Measurements from ENCODE around the gene CD74.
A peak's percentile ranks its signal among the peaks of the same experiment; 100 is the strongest.

The CD74 gene

DNA sequence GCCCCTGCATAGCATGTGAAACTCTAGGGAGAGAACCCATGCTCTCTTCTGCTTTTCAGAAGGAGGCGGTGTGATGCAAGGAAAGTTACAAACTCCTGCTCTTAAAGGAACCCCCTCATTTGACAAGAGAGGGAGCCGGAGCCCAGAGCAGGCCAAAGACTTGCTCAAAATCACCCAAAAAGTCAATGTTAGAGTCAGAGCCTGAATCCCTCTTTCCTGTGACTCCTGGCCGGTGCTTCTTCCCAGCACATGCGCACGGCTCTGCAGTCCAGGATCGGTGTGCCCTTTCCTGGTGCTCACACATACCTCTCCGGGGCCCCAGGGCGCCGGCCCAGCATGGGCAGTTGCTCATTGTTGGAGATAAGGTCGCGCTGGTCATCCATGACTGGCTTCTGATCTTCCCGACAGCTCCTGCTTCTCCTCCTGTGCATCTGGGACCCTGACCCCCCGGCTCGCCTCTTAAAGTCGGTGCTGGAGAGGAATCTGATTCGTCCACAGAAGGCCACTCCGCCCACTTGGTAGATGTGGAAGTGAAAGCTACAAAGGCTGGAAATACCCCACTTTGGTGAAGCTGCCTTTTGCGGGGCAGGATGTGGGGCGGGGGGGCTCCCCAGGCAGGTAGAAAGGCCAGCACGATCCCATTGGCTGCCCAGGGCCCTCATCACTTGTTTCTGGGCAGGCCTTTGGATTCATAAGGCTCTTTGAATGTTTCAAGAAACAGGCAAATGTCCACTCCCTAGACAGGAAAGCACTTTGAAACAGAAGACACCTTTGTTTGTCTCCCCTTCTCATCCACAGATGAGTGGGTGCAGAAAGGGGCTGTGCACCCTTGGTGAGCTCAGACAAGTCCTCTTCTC, at the start of gene CD74:
Gene CD74 (minus strand): TSS at position 592 of the 857 bp plus-strand sequence. CDS start 161 bp downstream, at position 431.
- TF ChIP-seq, protein P1, sequence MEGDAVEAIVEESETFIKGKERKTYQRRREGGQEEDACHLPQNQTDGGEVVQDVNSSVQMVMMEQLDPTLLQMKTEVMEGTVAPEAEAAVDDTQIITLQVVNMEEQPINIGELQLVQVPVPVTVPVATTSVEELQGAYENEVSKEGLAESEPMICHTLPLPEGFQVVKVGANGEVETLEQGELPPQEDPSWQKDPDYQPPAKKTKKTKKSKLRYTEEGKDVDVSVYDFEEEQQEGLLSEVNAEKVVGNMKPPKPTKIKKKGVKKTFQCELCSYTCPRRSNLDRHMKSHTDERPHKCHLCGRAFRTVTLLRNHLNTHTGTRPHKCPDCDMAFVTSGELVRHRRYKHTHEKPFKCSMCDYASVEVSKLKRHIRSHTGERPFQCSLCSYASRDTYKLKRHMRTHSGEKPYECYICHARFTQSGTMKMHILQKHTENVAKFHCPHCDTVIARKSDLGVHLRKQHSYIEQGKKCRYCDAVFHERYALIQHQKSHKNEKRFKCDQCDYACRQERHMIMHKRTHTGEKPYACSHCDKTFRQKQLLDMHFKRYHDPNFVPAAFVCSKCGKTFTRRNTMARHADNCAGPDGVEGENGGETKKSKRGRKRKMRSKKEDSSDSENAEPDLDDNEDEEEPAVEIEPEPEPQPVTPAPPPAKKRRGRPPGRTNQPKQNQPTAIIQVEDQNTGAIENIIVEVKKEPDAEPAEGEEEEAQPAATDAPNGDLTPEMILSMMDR (IDR thresholded peaks at IDR 0.05; ENCODE audit: low read depth, low read length), result no peak
- Histone ChIP-seq H3K27me3 (ENCODE audit: insufficient read depth, low read depth, severe bottlenecking) (no peaks in the 10 kb centered on the region), H3K27ac (no peak within 1 kb of the TSS), H3K4me3 (ENCODE audit: low read depth, low read length) (no peak within 1 kb of the TSS), H3K36me3 (no peaks in the 10 kb centered on the region), H3K9me3 (ENCODE audit: severe bottlenecking) (no peaks in the 10 kb centered on the region)
- peak; percentile 59 for DNase-seq

GRCh38 chr5:150461231-150461630, 48.5 kb upstream of the CD74 start:
- TF ChIP-seq, protein P1 (IDR thresholded peaks at IDR 0.05; ENCODE audit: low read depth, low read length), result no peak
- H3K27ac ChIP-seq, result peak overlapping the region; percentile 92
- DNase-seq, result peak; percentile 93
- no peaks in the 10 kb centered on the region for H3K36me3 ChIP-seq
- no peak overlapping the region for H3K4me3 ChIP-seq (ENCODE audit: low read depth, low read length)
- no peaks in the 10 kb centered on the region for H3K27me3 ChIP-seq (ENCODE audit: insufficient read depth, low read depth, severe bottlenecking)
- no peaks in the 10 kb centered on the region for H3K9me3 ChIP-seq (ENCODE audit: severe bottlenecking)

DNA sequence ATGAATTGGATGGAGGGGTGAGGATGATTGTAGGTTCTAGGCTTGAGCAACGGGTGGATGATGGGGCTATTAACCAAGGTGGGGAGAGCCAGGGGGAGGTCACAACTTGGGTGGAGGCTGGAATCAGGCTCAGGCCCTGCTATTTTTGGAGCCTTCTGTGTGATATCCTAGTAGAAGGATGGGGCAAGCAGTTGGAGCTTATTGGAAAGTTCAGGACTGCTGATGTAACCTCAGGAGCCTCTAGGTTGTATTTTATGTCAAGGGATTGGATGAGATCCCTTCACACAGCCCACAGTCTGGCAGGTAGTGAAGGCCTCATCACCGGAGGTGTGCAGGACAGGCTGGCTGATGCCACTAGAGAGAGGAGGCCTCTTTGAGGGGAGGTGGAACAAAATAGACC, 48.1 kb upstream of the CD74 start:
- no peaks in the 10 kb centered on the region for H3K9me3 ChIP-seq (ENCODE audit: severe bottlenecking)
- H3K27ac ChIP-seq, result peak overlapping the region; percentile 92
- no peaks in the 10 kb centered on the region for H3K36me3 ChIP-seq
- no peaks in the 10 kb centered on the region for H3K27me3 ChIP-seq (ENCODE audit: insufficient read depth, low read depth, severe bottlenecking)
- no peak for DNase-seq
- H3K4me3 ChIP-seq (ENCODE audit: low read depth, low read length), result no peak overlapping the region
- TF ChIP-seq, protein P1 (IDR thresholded peaks at IDR 0.05; ENCODE audit: low read depth, low read length), result no peak

- TF ChIP-seq, protein P1 (IDR thresholded peaks at IDR 0.05; ENCODE audit: low read depth, low read length), result peak; percentile 83
- peak; percentile 87 for DNase-seq
- peak overlapping the region; percentile 92 for H3K27ac ChIP-seq
- no peaks in the 10 kb centered on the region for H3K27me3 ChIP-seq (ENCODE audit: insufficient read depth, low read depth, severe bottlenecking)
- H3K4me3 ChIP-seq (ENCODE audit: low read depth, low read length), result no peak overlapping the region
- no peaks in the 10 kb centered on the region for H3K36me3 ChIP-seq
- no peaks in the 10 kb centered on the region for H3K9me3 ChIP-seq (ENCODE audit: severe bottlenecking)
Measured at GRCh38 chr5:150458802-150459557, 46.3 kb upstream of the CD74 start.

GRCh38 chr5:150457562-150458240, 45.0 kb upstream of the CD74 start:
- no peak overlapping the region for H3K4me3 ChIP-seq (ENCODE audit: low read depth, low read length)
- TF ChIP-seq, protein P1 (IDR thresholded peaks at IDR 0.05; ENCODE audit: low read depth, low read length), result no peak

More at GRCh38 chr5:150457562-150458240, 45.0 kb upstream of the CD74 start:
- Histone ChIP-seq H3K27me3 (ENCODE audit: insufficient read depth, low read depth, severe bottlenecking) (no peaks in the 10 kb centered on the region), H3K9me3 (ENCODE audit: severe bottlenecking) (peaks cover 2% of the 10 kb centered on the region), H3K27ac (no peak overlapping the region), H3K36me3 (no peaks in the 10 kb centered on the region)
- no peak for DNase-seq

Measured in WERI-Rb-1 (cell line).